ENCODE data around the gene PLIN5.

The PLIN5 gene

DNA sequence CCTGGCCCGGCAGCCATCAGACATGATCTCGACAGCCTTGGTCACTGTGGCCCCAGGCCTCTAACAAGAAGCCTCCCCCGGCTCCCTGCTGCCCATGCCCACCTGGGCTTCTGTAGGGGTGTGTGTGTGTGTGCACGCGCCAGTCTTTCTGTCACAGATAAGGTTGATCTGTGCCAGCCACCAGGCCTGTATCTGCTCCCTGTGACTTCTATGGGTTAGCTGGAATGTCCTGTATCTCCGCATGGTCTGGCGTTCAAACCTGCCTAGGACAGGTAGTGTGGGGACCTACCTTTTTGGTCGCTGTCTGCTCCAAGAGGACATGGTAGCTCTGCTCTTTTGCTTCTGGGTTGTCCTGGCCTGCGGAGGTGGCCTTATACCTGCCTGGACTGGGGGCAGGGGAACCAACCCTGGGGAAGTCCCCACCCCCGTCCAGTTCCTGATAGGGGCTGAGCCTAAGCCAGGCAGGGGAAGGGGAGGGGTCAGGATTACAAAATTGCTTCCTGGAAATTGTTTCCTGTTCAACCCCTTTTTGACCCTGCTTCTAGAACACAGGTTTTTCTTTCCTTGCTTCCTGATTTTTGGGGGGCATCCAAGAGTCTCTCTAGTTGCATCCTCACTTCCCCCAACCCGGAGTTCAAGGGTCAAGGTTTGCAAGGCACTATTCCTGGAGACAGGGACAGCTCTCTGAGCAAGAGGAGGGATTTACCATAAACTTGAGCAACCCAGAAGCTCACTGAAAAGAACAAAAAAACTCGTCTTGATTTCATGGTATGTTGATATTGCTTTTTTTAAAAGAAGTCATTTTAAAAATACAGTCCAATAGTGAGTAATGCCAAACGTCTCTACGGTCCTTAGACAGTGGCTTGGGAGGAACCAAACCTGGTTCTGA, 4.9 kb upstream of the PLIN5 start, which contains the start of gene LRG1:
TSS of gene LRG1 (minus strand) at position 344 of the 889 bp plus-strand sequence. CDS start at position 321, 23 bp downstream.
- no peaks in the 10 kb centered on the region for H3K27me3 ChIP-seq (ENCODE audit: insufficient read depth, low read depth, severe bottlenecking)
- no peak for DNase-seq
- no peak within 1 kb of the TSS for H3K27ac ChIP-seq
- peaks cover 13% of the 10 kb centered on the region for H3K9me3 ChIP-seq (ENCODE audit: severe bottlenecking)
- H3K4me3 ChIP-seq (ENCODE audit: low read depth, low read length) = no peak within 1 kb of the TSS
- TF ChIP-seq CTCF (IDR thresholded peaks at IDR 0.05; ENCODE audit: low read depth, low read length) = no peak
- peaks cover 4% of the 10 kb centered on the region; the same call in 1 of the 2 replicates for H3K36me3 ChIP-seq

GRCh38 chr19:4539169-4539692, 4.2 kb upstream of the PLIN5 start:
- Histone ChIP-seq H3K36me3 (no peaks in the 10 kb centered on the region), H3K9me3 (ENCODE audit: severe bottlenecking) (peaks cover 13% of the 10 kb centered on the region), H3K27me3 (ENCODE audit: insufficient read depth, low read depth, severe bottlenecking) (no peaks in the 10 kb centered on the region), H3K27ac (no peak overlapping the region), H3K4me3 (ENCODE audit: low read depth, low read length) (no peak overlapping the region)
- no peak for TF ChIP-seq CTCF (IDR thresholded peaks at IDR 0.05; ENCODE audit: low read depth, low read length)
- DNase-seq = no peak

- H3K27me3 ChIP-seq (ENCODE audit: insufficient read depth, low read depth, severe bottlenecking) = no peaks in the 10 kb centered on the region
- no peak for TF ChIP-seq CTCF (IDR thresholded peaks at IDR 0.05; ENCODE audit: low read depth, low read length)
- peaks cover 13% of the 10 kb centered on the region for H3K9me3 ChIP-seq (ENCODE audit: severe bottlenecking)
- DNase-seq = no peak
- H3K27ac ChIP-seq = no peak overlapping the region
- H3K4me3 ChIP-seq (ENCODE audit: low read depth, low read length) = no peak overlapping the region
- H3K36me3 ChIP-seq = no peaks in the 10 kb centered on the region
Measured at GRCh38 chr19:4538601-4538954, 3.6 kb upstream of the PLIN5 start.

DNA sequence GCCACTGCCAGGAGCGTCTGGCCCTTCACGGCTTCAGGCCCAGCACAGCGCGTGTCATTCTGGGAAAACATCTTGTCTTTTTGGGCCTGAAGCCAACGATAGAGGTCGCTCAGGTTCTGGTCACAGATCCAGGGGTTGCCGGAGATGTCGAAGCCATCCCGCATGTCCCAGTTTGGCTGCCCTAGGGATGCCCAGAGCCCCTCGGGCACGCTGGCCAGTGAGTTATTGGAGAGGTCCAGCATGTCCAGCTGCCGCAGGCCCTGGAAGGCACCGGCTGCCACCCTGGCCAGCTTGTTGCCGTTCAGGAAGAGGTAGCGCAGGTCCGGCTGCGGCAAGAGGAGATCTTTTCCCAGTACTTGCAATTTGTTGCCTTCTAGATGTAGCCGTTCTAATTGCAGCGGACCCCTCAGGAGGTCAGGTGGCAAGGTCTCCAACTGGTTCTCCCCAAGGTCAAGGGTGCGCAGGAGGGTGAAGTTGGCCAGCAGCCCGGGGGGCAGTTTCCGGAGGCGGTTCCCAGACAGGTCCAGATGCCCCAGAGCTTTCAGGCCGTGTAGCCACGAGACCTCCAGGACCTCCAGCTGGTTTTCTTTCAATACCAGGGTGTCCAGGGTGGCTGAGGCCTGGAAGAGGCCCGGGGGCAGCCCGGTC, 3.1 kb upstream of the PLIN5 start:
- no peak for TF ChIP-seq CTCF (IDR thresholded peaks at IDR 0.05; ENCODE audit: low read depth, low read length)
- no peak overlapping the region; the same call in 1 of the 2 replicates for H3K27ac ChIP-seq
- no peaks in the 10 kb centered on the region for H3K36me3 ChIP-seq
- peaks cover 13% of the 10 kb centered on the region for H3K9me3 ChIP-seq (ENCODE audit: severe bottlenecking)
- H3K4me3 ChIP-seq (ENCODE audit: low read depth, low read length) = no peak overlapping the region
- no peak for DNase-seq
- no peaks in the 10 kb centered on the region for H3K27me3 ChIP-seq (ENCODE audit: insufficient read depth, low read depth, severe bottlenecking)

DNA sequence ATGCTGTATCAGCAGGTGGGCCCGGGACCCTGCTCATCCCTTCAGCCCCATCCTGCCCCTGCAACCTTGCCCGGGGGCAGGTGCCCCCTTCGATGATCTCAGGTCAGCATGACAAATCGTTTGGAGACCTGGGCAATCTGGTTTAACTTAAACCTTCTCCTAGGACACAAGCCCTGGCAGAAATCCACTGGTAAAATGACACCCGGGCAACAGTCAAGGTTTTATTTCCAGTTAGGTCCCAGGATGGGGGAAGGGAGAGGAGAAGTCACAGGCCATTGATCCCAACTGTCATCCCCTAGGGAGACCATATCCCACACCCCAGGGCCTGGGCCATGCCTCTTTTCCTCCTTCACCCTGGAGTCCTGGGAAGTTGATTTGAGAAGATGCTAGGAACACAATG, 1.8 kb upstream of the PLIN5 start:
- Histone ChIP-seq H3K27ac (peak overlapping the region; percentile 64), H3K4me3 (ENCODE audit: low read depth, low read length) (no peak overlapping the region), H3K36me3 (no peaks in the 10 kb centered on the region), H3K27me3 (ENCODE audit: insufficient read depth, low read depth, severe bottlenecking) (no peaks in the 10 kb centered on the region), H3K9me3 (ENCODE audit: severe bottlenecking) (peaks cover 13% of the 10 kb centered on the region)
- peak; percentile 44 for DNase-seq
- TF ChIP-seq CTCF (IDR thresholded peaks at IDR 0.05; ENCODE audit: low read depth, low read length) = no peak
